Breast epithelium (tissue), 4 donors: ENCODE data around the gene GLIPR1. TPM values are rescaled to one million over a fixed set of nuclear protein-coding genes. Genes with fewer than 3 reads are reported as not detected.
A peak's percentile ranks its signal among the peaks of the same experiment; 100 is the strongest.

Source experiments
- DNase-seq, 2 donors: peaks; one replicate each; pipeline ENCODE4 v3.0.0-alpha.2; 2019; ENCODE audit warnings: low spot score in 2 of 2
- H3K27ac ChIP-seq, 2 donors: fragments of 200-600 bp; sonication (generic) in 1 of 2; one replicate each; pipeline ENCODE4 v1.5.1; 2016 to 2019; ENCODE audit warnings: mild to moderate bottlenecking in 1 of 2
- H3K27me3 ChIP-seq, 2 donors: fragments of 200-600 bp; sonication (generic) in 1 of 2; one replicate each; pipeline versions ENCODE4 v1.5.1 to v1.6.0; 2017 to 2019; ENCODE audit warnings: control low read depth in 1 of 2, mild to moderate bottlenecking in 1 of 2
- H3K36me3 ChIP-seq: fragments of 200-600 bp; one replicate; pipeline ENCODE4 v1.5.1; 2019
- H3K4me1 ChIP-seq, 2 donors: fragments of 200-600 bp; sonication (generic); one replicate each; pipeline ENCODE4 v1.5.1; 2016 to 2019; ENCODE audit warnings: control low read depth in 1 of 2
- H3K4me3 ChIP-seq, 3 donors: fragments of 200-600 bp; sonication (generic); 1 replicate in 2 of 3; 2 replicates in 1 of 3; pipeline ENCODE4 v1.5.1; 2016 to 2019; ENCODE audit warnings: mild to moderate bottlenecking in 3 of 3, moderate library complexity in 2 of 3
- H3K9me3 ChIP-seq, 2 donors: fragments of 200-600 bp; sonication (generic) in 1 of 2; one replicate each; pipeline ENCODE4 v1.5.1; 2016 to 2019; ENCODE audit warnings: control low read depth in 1 of 2
- CTCF ChIP-seq, 3 donors: fragments of 450-650 bp; IDR thresholded peaks; one replicate each; pipeline ENCODE4 v1.5.1; 2016 to 2017; ENCODE audit warnings: antibody characterized with exemption in 3 of 3, mild to moderate bottlenecking in 3 of 3, moderate library complexity in 3 of 3
- POLR2A ChIP-seq: fragments of 450-650 bp; IDR thresholded peaks from one replicate; pipeline ENCODE4 v1.6.1; 2016; ENCODE audit warnings: antibody characterized with exemption, mild to moderate bottlenecking, moderate library complexity
- POLR2AphosphoS5 ChIP-seq, 3 donors: sonication (generic); formaldehyde crosslinking; IDR thresholded peaks; one replicate each; pipeline ENCODE4 v1.6.1; 2017; ENCODE audit warnings: antibody characterized with exemption in 3 of 3
- intact Hi-C: fragments of 100-400 bp; cut with DNase I; formaldehyde crosslinking; loops from one replicate; pipeline ENCODE4 v1.15.1; 2023; ENCODE audit warnings: low total_unique reads
- total RNA-seq, 3 donors: library from RNA; depleted of rRNA; stranded (reverse); fragments of >200 nt; gene quantifications; one replicate each; pipeline ENCODE4 v1.1.0, GENCODE V29; 2016

The GLIPR1 gene
- 10 to 100 TPM; 12.1 to 23.0 (median 17.0) TPM for total RNA-seq

- Histone ChIP-seq H3K27me3 (no peaks in the 10 kb centered on the region), H3K27ac (peak within 1 kb of the TSS; percentile 84 to 90), H3K4me3 (peak within 1 kb of the TSS; percentile 39 to 61 (median 54)), H3K9me3 (no peaks in the 10 kb centered on the region), H3K4me1 (no peaks in the 10 kb centered on the region), H3K36me3 (no peaks in the 10 kb centered on the region)
- intact Hi-C loops, result no loop called here
- TF ChIP-seq POLR2AphosphoS5 (IDR thresholded peaks at IDR 0.05) (peak; percentile 52 to 81 (median 63)), POLR2A (no peak), CTCF (IDR thresholded peaks at IDR 0.05) (no peak)
- peak; percentile 58 to 78 for DNase-seq
Observed at GRCh38 chr12:75480469-75480949, at the start of gene GLIPR1. Gene GLIPR1 (plus strand): TSS chr12:75480755. CDS start chr12:75480881, 126 bp downstream.

- no peaks in the 10 kb centered on the region for H3K4me1 ChIP-seq
- intact Hi-C loops, result no loop called here
- TF ChIP-seq CTCF (IDR thresholded peaks at IDR 0.05) (no peak), POLR2A (no peak), POLR2AphosphoS5 (IDR thresholded peaks at IDR 0.05) (no peak)
- H3K27me3 ChIP-seq, result no peaks in the 10 kb centered on the region
- DNase-seq, result no peak
- H3K9me3 ChIP-seq, result peaks cover 11 to 35% of the 10 kb centered on the region in 2 donors
- no peak overlapping the region for H3K27ac ChIP-seq
- no peaks in the 10 kb centered on the region for H3K36me3 ChIP-seq
- no peak overlapping the region for H3K4me3 ChIP-seq
Observed at GRCh38 chr12:75432924-75433323, 47.6 kb upstream of the GLIPR1 start.

- no peaks in the 10 kb centered on the region for H3K27me3 ChIP-seq
- intact Hi-C loops, result no loop called here
- TF ChIP-seq POLR2A (no peak), CTCF (IDR thresholded peaks at IDR 0.05) (no peak), POLR2AphosphoS5 (IDR thresholded peaks at IDR 0.05) (no peak)
Observed at GRCh38 chr12:75437564-75437963, 43.0 kb upstream of the GLIPR1 start.

GRCh38 chr12:75438059-75438754, 42.3 kb upstream of the GLIPR1 start:
- H3K4me1 ChIP-seq, result no peaks in the 10 kb centered on the region
- no peak for DNase-seq
- no peak overlapping the region for H3K4me3 ChIP-seq
- no peaks in the 10 kb centered on the region for H3K27me3 ChIP-seq
- TF ChIP-seq CTCF (IDR thresholded peaks at IDR 0.05) (no peak), POLR2A (no peak), POLR2AphosphoS5 (IDR thresholded peaks at IDR 0.05) (no peak)
- H3K27ac ChIP-seq, result no peak overlapping the region
- peaks cover 10 to 32% of the 10 kb centered on the region in 2 donors for H3K9me3 ChIP-seq
- no peaks in the 10 kb centered on the region for H3K36me3 ChIP-seq
- intact Hi-C loops, result no loop called here

More at GRCh38 chr12:75437564-75437963, 43.0 kb upstream of the GLIPR1 start:
- H3K27ac ChIP-seq, result no peak overlapping the region
- no peak overlapping the region for H3K4me3 ChIP-seq
- no peak for DNase-seq
- H3K4me1 ChIP-seq, result no peaks in the 10 kb centered on the region
- peaks cover 10 to 32% of the 10 kb centered on the region in 2 donors for H3K9me3 ChIP-seq
- H3K36me3 ChIP-seq, result no peaks in the 10 kb centered on the region

- H3K9me3 ChIP-seq, result peaks cover 10 to 32% of the 10 kb centered on the region in 2 donors
- H3K27ac ChIP-seq, result no peak overlapping the region
- intact Hi-C loops, result no loop called here
- H3K4me3 ChIP-seq, result no peak overlapping the region
- H3K36me3 ChIP-seq, result no peaks in the 10 kb centered on the region
- TF ChIP-seq CTCF (IDR thresholded peaks at IDR 0.05) (no peak), POLR2A (no peak), POLR2AphosphoS5 (IDR thresholded peaks at IDR 0.05) (no peak)
- H3K4me1 ChIP-seq, result no peaks in the 10 kb centered on the region
- DNase-seq, result no peak
- H3K27me3 ChIP-seq, result no peaks in the 10 kb centered on the region
Observed at GRCh38 chr12:75439048-75439447, 41.5 kb upstream of the GLIPR1 start.
